ENCODE data around the gene CD226.
"Not testable (repeated sequence)": the region's sequence is repeated elsewhere in the genome, so short reads cannot be mapped to it uniquely, and the experiment has no call there.

CD226 gene

GRCh38 chr18:69865776-69866175 lies 81.9 kb downstream of the CD226 start:
- no peak for TF ChIP-seq SUZ12 (IDR thresholded peaks at IDR 0.05; ENCODE audit: extremely low read depth, insufficient read depth, insufficient read length)
- no peak for TF ChIP-seq ZNF274 (IDR thresholded peaks at IDR 0.05; ENCODE audit: low read depth, low read length)
- TF ChIP-seq YY1 (IDR thresholded peaks at IDR 0.05; ENCODE audit: insufficient read depth, insufficient read length) = no peak
- Histone ChIP-seq H3K36me3 (ENCODE audit: insufficient read depth, insufficient read length, low read length) (no peaks in the 10 kb centered on the region), H3K9ac (ENCODE audit: insufficient read length, low read depth) (no peak overlapping the region), H3K4me1 (ENCODE audit: insufficient read depth, insufficient read length) (no peaks in the 10 kb centered on the region), H3K4me3 (ENCODE audit: insufficient read length, low read depth) (no peak overlapping the region), H3K27me3 (ENCODE audit: insufficient read depth, insufficient read length) (no peaks in the 10 kb centered on the region), H3K9me3 (ENCODE audit: insufficient read depth, low read length) (no peaks in the 10 kb centered on the region)
- no peak for DNase-seq (ENCODE audit: low read depth, low spot score)

GRCh38 chr18:69864802-69865201 lies 82.9 kb downstream of the CD226 start:
- not testable (repeated sequence) for H3K36me3 ChIP-seq (ENCODE audit: insufficient read depth, insufficient read length, low read length); H3K9ac ChIP-seq (ENCODE audit: insufficient read length, low read depth); DNase-seq (ENCODE audit: low read depth, low spot score); H3K4me1 ChIP-seq (ENCODE audit: insufficient read depth, insufficient read length); H3K27me3 ChIP-seq (ENCODE audit: insufficient read depth, insufficient read length); H3K4me3 ChIP-seq (ENCODE audit: insufficient read length, low read depth); H3K9me3 ChIP-seq (ENCODE audit: insufficient read depth, low read length)

GRCh38 chr18:69858897-69859296 lies 88.8 kb downstream of the CD226 start:
- Histone ChIP-seq H3K4me1 (ENCODE audit: insufficient read depth, insufficient read length) (no peaks in the 10 kb centered on the region), H3K36me3 (ENCODE audit: insufficient read depth, insufficient read length, low read length) (no peaks in the 10 kb centered on the region), H3K4me3 (ENCODE audit: insufficient read length, low read depth) (no peak overlapping the region), H3K27me3 (ENCODE audit: insufficient read depth, insufficient read length) (no peaks in the 10 kb centered on the region), H3K9me3 (ENCODE audit: insufficient read depth, low read length) (no peaks in the 10 kb centered on the region), H3K9ac (ENCODE audit: insufficient read length, low read depth) (no peak overlapping the region)
- no peak for DNase-seq (ENCODE audit: low read depth, low spot score)
- TF ChIP-seq SUZ12 (IDR thresholded peaks at IDR 0.05; ENCODE audit: extremely low read depth, insufficient read depth, insufficient read length) (no peak), YY1 (IDR thresholded peaks at IDR 0.05; ENCODE audit: insufficient read depth, insufficient read length) (no peak)

- no peaks in the 10 kb centered on the region for H3K27me3 ChIP-seq (ENCODE audit: insufficient read depth, insufficient read length)
- H3K9me3 ChIP-seq (ENCODE audit: insufficient read depth, low read length) = no peaks in the 10 kb centered on the region
- no peak for DNase-seq (ENCODE audit: low read depth, low spot score)
- H3K4me1 ChIP-seq (ENCODE audit: insufficient read depth, insufficient read length) = no peaks in the 10 kb centered on the region
- H3K36me3 ChIP-seq (ENCODE audit: insufficient read depth, insufficient read length, low read length) = no peaks in the 10 kb centered on the region
- H3K9ac ChIP-seq (ENCODE audit: insufficient read length, low read depth) = no peak overlapping the region
- H3K4me3 ChIP-seq (ENCODE audit: insufficient read length, low read depth) = no peak overlapping the region
- TF ChIP-seq SUZ12 (IDR thresholded peaks at IDR 0.05; ENCODE audit: extremely low read depth, insufficient read depth, insufficient read length) (no peak), YY1 (IDR thresholded peaks at IDR 0.05; ENCODE audit: insufficient read depth, insufficient read length) (no peak), ZNF274 (IDR thresholded peaks at IDR 0.05; ENCODE audit: low read depth, low read length) (no peak)
Observed at GRCh38 chr18:69854455-69854854, 93.2 kb downstream of the CD226 start.

GRCh38 chr18:69853051-69853450 lies 94.6 kb downstream of the CD226 start:
- no peak overlapping the region for H3K9ac ChIP-seq (ENCODE audit: insufficient read length, low read depth)
- H3K27me3 ChIP-seq (ENCODE audit: insufficient read depth, insufficient read length) = no peaks in the 10 kb centered on the region
- H3K36me3 ChIP-seq (ENCODE audit: insufficient read depth, insufficient read length, low read length) = no peaks in the 10 kb centered on the region
- no peaks in the 10 kb centered on the region for H3K9me3 ChIP-seq (ENCODE audit: insufficient read depth, low read length)
- TF ChIP-seq YY1 (IDR thresholded peaks at IDR 0.05; ENCODE audit: insufficient read depth, insufficient read length) = no peak
- no peak for TF ChIP-seq ZNF274 (IDR thresholded peaks at IDR 0.05; ENCODE audit: low read depth, low read length)
- TF ChIP-seq SUZ12 (IDR thresholded peaks at IDR 0.05; ENCODE audit: extremely low read depth, insufficient read depth, insufficient read length) = no peak
- DNase-seq (ENCODE audit: low read depth, low spot score) = no peak
- H3K4me1 ChIP-seq (ENCODE audit: insufficient read depth, insufficient read length) = no peaks in the 10 kb centered on the region
- no peak overlapping the region for H3K4me3 ChIP-seq (ENCODE audit: insufficient read length, low read depth)

GRCh38 chr18:69845593-69846506 lies 101.8 kb downstream of the CD226 start:
- no peaks in the 10 kb centered on the region for H3K9me3 ChIP-seq (ENCODE audit: insufficient read depth, low read length)
- no peak overlapping the region for H3K9ac ChIP-seq (ENCODE audit: insufficient read length, low read depth)
- DNase-seq (ENCODE audit: low read depth, low spot score) = no peak
- H3K36me3 ChIP-seq (ENCODE audit: insufficient read depth, insufficient read length, low read length) = no peaks in the 10 kb centered on the region
- no peak overlapping the region for H3K4me3 ChIP-seq (ENCODE audit: insufficient read length, low read depth)
- TF ChIP-seq ZNF274 (IDR thresholded peaks at IDR 0.05; ENCODE audit: low read depth, low read length) (no peak), YY1 (IDR thresholded peaks at IDR 0.05; ENCODE audit: insufficient read depth, insufficient read length) (no peak), SUZ12 (IDR thresholded peaks at IDR 0.05; ENCODE audit: extremely low read depth, insufficient read depth, insufficient read length) (no peak)
- H3K4me1 ChIP-seq (ENCODE audit: insufficient read depth, insufficient read length) = no peaks in the 10 kb centered on the region
- no peaks in the 10 kb centered on the region for H3K27me3 ChIP-seq (ENCODE audit: insufficient read depth, insufficient read length)

- DNase-seq (ENCODE audit: low read depth, low spot score) = no peak
- Histone ChIP-seq H3K9ac (ENCODE audit: insufficient read length, low read depth) (no peak overlapping the region), H3K4me1 (ENCODE audit: insufficient read depth, insufficient read length) (no peaks in the 10 kb centered on the region), H3K36me3 (ENCODE audit: insufficient read depth, insufficient read length, low read length) (no peaks in the 10 kb centered on the region), H3K27me3 (ENCODE audit: insufficient read depth, insufficient read length) (no peaks in the 10 kb centered on the region), H3K4me3 (ENCODE audit: insufficient read length, low read depth) (no peak overlapping the region), H3K9me3 (ENCODE audit: insufficient read depth, low read length) (no peaks in the 10 kb centered on the region)
- TF ChIP-seq SUZ12 (IDR thresholded peaks at IDR 0.05; ENCODE audit: extremely low read depth, insufficient read depth, insufficient read length) (no peak), ZNF274 (IDR thresholded peaks at IDR 0.05; ENCODE audit: low read depth, low read length) (no peak), YY1 (IDR thresholded peaks at IDR 0.05; ENCODE audit: insufficient read depth, insufficient read length) (no peak)
Observed at GRCh38 chr18:69844656-69845055, 103.0 kb downstream of the CD226 start.
